ENCODE data around the gene SMYD5. TPM values are rescaled to one million over a fixed set of nuclear protein-coding genes. Genes with fewer than 3 reads are reported as not detected.

The SMYD5 gene
- total RNA-seq, 2 experiments from 2014 or later: 39.1 to 46.7 TPM

GRCh38 chr2:73254343-73255006 is 40.4 kb downstream of the SMYD5 start:
- POLR2A ChIA-PET: interaction anchor here (1.1 to 2.5 kb wide), 2 partner anchors 20 to 35 kb away, joined by 3 to 10 read pairs; partner anchors contain the start of gene CCT7
- DNase-seq: no peak
- H3K27ac ChIP-seq (ENCODE audit: low read depth in 1 of 2, low read length in 2 of 2): no peak overlapping the region
- no peaks in the 10 kb centered on the region for H3K27me3 Mint-ChIP-seq
- H3K4me1 ChIP-seq (ENCODE audit: insufficient read depth, low read length): peaks cover 13% of the 10 kb centered on the region
- H3K4me3 ChIP-seq (ENCODE audit: low read length): no peak overlapping the region
- intact Hi-C loops (cut with DNase I, micrococcal nuclease): no loop called here
- no peaks in the 10 kb centered on the region for H3K4me1 Mint-ChIP-seq (ENCODE audit: low read depth)
- H3K9me3 ChIP-seq (ENCODE audit: control insufficient read depth in 1 of 2, insufficient read depth in 1 of 2, low read length in 2 of 2): no peaks in the 10 kb centered on the region
- no peak for ATAC-seq (ENCODE audit: poor library complexity)
- CTCF ChIA-PET: no interaction called here
- H3K4me3 Mint-ChIP-seq: no peak overlapping the region
- H3K9me3 Mint-ChIP-seq: no peaks in the 10 kb centered on the region
- H3K27me3 ChIP-seq (ENCODE audit: control insufficient read depth in 1 of 2, insufficient read depth in 2 of 2, low read length in 2 of 2): no peaks in the 10 kb centered on the region
- peaks cover 53% of the 10 kb centered on the region for H3K36me3 Mint-ChIP-seq (ENCODE audit: low read depth)
- peaks cover 48% of the 10 kb centered on the region for H3K36me3 ChIP-seq (ENCODE audit: insufficient read depth, low read length)
- H3K27ac Mint-ChIP-seq: no peak overlapping the region
- no peak for TF ChIP-seq CTCF (IDR thresholded peaks at IDR 0.05)

- H3K36me3 ChIP-seq (ENCODE audit: insufficient read depth, low read length): peaks cover 42% of the 10 kb centered on the region
- H3K4me1 Mint-ChIP-seq (ENCODE audit: low read depth): no peaks in the 10 kb centered on the region
- POLR2A ChIA-PET: interaction anchor here (1.1 to 2.5 kb wide), 2 partner anchors 21 to 35 kb away, joined by 3 to 10 read pairs; partner anchors contain the start of gene CCT7
- no peak overlapping the region for H3K4me3 ChIP-seq (ENCODE audit: low read length)
- H3K9me3 ChIP-seq (ENCODE audit: control insufficient read depth in 1 of 2, insufficient read depth in 1 of 2, low read length in 2 of 2): no peaks in the 10 kb centered on the region
- peaks cover 13% of the 10 kb centered on the region for H3K4me1 ChIP-seq (ENCODE audit: insufficient read depth, low read length)
- no peak overlapping the region for H3K27ac Mint-ChIP-seq
- no peak for ATAC-seq (ENCODE audit: poor library complexity)
- TF ChIP-seq CTCF (IDR thresholded peaks at IDR 0.05): no peak
- H3K27me3 ChIP-seq (ENCODE audit: control insufficient read depth in 1 of 2, insufficient read depth in 2 of 2, low read length in 2 of 2): no peaks in the 10 kb centered on the region
- H3K27ac ChIP-seq (ENCODE audit: low read depth in 1 of 2, low read length in 2 of 2): no peak overlapping the region
- DNase-seq: no peak
- no peaks in the 10 kb centered on the region for H3K9me3 Mint-ChIP-seq
- H3K4me3 Mint-ChIP-seq: no peak overlapping the region
- intact Hi-C loops (cut with DNase I, micrococcal nuclease): no loop called here
- peaks cover 50% of the 10 kb centered on the region for H3K36me3 Mint-ChIP-seq (ENCODE audit: low read depth)
- no peaks in the 10 kb centered on the region for H3K27me3 Mint-ChIP-seq
- CTCF ChIA-PET: no interaction called here
Measured at GRCh38 chr2:73255007-73255644, 41.1 kb downstream of the SMYD5 start.

- Histone ChIP-seq H3K4me1 (ENCODE audit: insufficient read depth, low read length) (peaks cover 13% of the 10 kb centered on the region), H3K36me3 (ENCODE audit: insufficient read depth, low read length) (peaks cover 33% of the 10 kb centered on the region), H3K4me3 (ENCODE audit: low read length) (no peak overlapping the region), H3K27ac (ENCODE audit: low read depth in 1 of 2, low read length in 2 of 2) (no peak overlapping the region), H3K9me3 (ENCODE audit: control insufficient read depth in 1 of 2, insufficient read depth in 1 of 2, low read length in 2 of 2) (no peaks in the 10 kb centered on the region), H3K27me3 (ENCODE audit: control insufficient read depth in 1 of 2, insufficient read depth in 2 of 2, low read length in 2 of 2) (no peaks in the 10 kb centered on the region)
- H3K36me3 Mint-ChIP-seq (ENCODE audit: low read depth): peaks cover 41% of the 10 kb centered on the region
- ATAC-seq (ENCODE audit: poor library complexity) (no peak), DNase-seq (no peak)
- H3K4me1 Mint-ChIP-seq (ENCODE audit: low read depth): no peaks in the 10 kb centered on the region
- CTCF ChIA-PET: no interaction called here
- no peak overlapping the region for H3K27ac Mint-ChIP-seq
- POLR2A ChIA-PET: interaction anchor here (2.1 kb wide), 1 partner anchor 23 kb away, joined by 20 read pairs; the partner anchor contains the start of genes CCT7 and PRADC1
- H3K9me3 Mint-ChIP-seq: no peaks in the 10 kb centered on the region
- no peaks in the 10 kb centered on the region for H3K27me3 Mint-ChIP-seq
- TF ChIP-seq CTCF (IDR thresholded peaks at IDR 0.05): no peak
- H3K4me3 Mint-ChIP-seq: no peak overlapping the region
- intact Hi-C loops (cut with DNase I, micrococcal nuclease): no loop called here
Measured at GRCh38 chr2:73255907-73256617, 42.0 kb downstream of the SMYD5 start.
